DOHH2 (cell line): Measurements from ENCODE around the gene CYP2D6.
"Not testable (repeated sequence)": the region's sequence is repeated elsewhere in the genome, so short reads cannot be mapped to it uniquely, and the experiment has no call there.

Experiments
- H3F3A ChIP-seq: fragments of 200-600 bp; sonication (generic), shearing (Covaris generic); 2 replicates; pipeline ENCODE4 v1.6.0; 2016; ENCODE audit warnings: antibody characterized with exemption, mild to moderate bottlenecking; ENCODE audit not compliant: control insufficient read depth, insufficient read depth
- H3K27ac ChIP-seq: fragments of 200-600 bp; sonication (generic); 2 replicates; pipeline ENCODE4 v1.5.1; 2014; ENCODE audit warnings: low read depth, mild to moderate bottlenecking, low read length, moderate library complexity
- H3K27me3 ChIP-seq: fragments of 200-600 bp; sonication (generic); 2 replicates; pipeline ENCODE4 v1.6.1; 2014; ENCODE audit warnings: mild to moderate bottlenecking, low read length, mixed read lengths; ENCODE audit not compliant: control insufficient read depth
- H3K36me3 ChIP-seq: fragments of 200-600 bp; sonication (generic); 2 replicates; pipeline ENCODE4 v1.6.1; 2014; ENCODE audit warnings: mild to moderate bottlenecking, low read length, moderate library complexity, mixed read lengths; ENCODE audit not compliant: control insufficient read depth
- H3K4me1 ChIP-seq: fragments of 200-600 bp; sonication (generic); 2 replicates; pipeline ENCODE4 v1.6.1; 2014; ENCODE audit warnings: mild to moderate bottlenecking, low read length, mixed read lengths; ENCODE audit not compliant: control insufficient read depth
- H3K4me2 ChIP-seq: fragments of 200-600 bp; sonication (generic); 2 replicates; pipeline ENCODE4 v1.6.0; 2014; ENCODE audit warnings: mild to moderate bottlenecking, low read length, moderate library complexity
- H3K4me3 ChIP-seq: fragments of 200-600 bp; sonication (generic); 2 replicates; pipeline ENCODE4 v1.5.1; 2014; ENCODE audit warnings: mild to moderate bottlenecking, low read length, mixed read lengths
- H3K79me2 ChIP-seq: fragments of 200-600 bp; sonication (generic); 2 replicates; pipeline ENCODE4 v1.6.1; 2014; ENCODE audit warnings: mild to moderate bottlenecking, low read length, mixed read lengths; ENCODE audit not compliant: control insufficient read depth
- H3K9me2 ChIP-seq: fragments of 200-600 bp; sonication (generic); replicated peaks from 2 replicates; pipeline ENCODE4 v1.6.1; 2014; ENCODE audit warnings: mild to moderate bottlenecking, low read length, mixed read lengths; ENCODE audit not compliant: control insufficient read depth
- H3K9me3 ChIP-seq: fragments of 200-600 bp; sonication (generic); 2 replicates; pipeline ENCODE4 v1.6.1; 2014; ENCODE audit warnings: antibody characterized with exemption, low read length, mixed read lengths; ENCODE audit not compliant: control insufficient read depth, insufficient read depth
- H4K20me1 ChIP-seq: fragments of 200-600 bp; sonication (generic); 2 replicates; pipeline ENCODE4 v1.6.0; 2014; ENCODE audit warnings: low read depth, mild to moderate bottlenecking, antibody characterized with exemption, low read length, moderate library complexity; ENCODE audit not compliant: control insufficient read depth, insufficient read depth
- EZH2phosphoT487 ChIP-seq: fragments of 200-600 bp; sonication (generic); IDR thresholded peaks from 2 replicates; pipeline ENCODE4 v1.6.1; 2017; ENCODE audit warnings: borderline replicate concordance, mild to moderate bottlenecking, antibody characterized with exemption, low read length, moderate library complexity, mixed read lengths
- TF ChIP-seq, protein P1 (sequence below): fragments of 200-600 bp; sonication (generic); IDR thresholded peaks from one replicate; pipeline ENCODE4 v1.5.1; 2014; ENCODE audit warnings: antibody characterized with exemption, mild to moderate bottlenecking, low read depth, low read length; ENCODE audit not compliant: poor library complexity, severe bottlenecking

CYP2D6 gene

DNA sequence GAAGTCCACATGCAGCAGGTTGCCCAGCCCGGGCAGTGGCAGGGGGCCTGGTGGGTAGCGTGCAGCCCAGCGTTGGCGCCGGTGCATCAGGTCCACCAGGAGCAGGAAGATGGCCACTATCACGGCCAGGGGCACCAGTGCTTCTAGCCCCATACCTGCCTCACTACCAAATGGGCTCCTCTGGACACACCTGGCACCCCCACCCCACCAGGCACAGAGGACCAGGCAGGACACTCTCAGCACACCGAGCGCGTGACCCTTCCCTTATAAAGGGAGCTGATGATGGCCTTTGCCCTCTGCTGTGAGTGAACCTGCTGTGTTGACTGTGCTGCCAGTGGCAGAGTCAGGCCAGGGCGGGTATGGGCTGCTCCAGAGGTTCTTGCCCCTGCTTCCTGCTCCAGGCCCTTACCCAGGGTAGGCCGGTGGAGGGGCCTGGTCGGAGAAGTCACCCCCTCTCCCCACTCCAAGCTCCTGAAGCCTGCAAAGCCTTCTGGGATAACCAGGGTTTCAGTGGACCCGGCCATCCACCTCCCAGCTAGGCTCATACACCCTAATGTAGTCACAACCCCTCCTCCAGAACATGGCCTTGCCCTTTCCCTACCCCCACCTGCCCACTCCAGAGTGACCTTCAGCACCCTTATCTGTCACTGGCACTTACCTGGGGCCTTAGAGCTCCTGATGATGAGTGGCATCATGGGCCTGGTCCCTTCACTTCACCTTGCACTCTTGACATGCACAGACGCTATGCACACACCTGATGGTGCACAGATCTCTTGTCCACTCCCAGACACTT, at the start of gene CYP2D6:
Gene CYP2D6, minus strand, starts transcription at position 172 of the 793 bp plus-strand sequence. Its CDS starts 19 bp downstream, at position 153.
- not testable (repeated sequence) for H3K9me3 ChIP-seq, H3K27ac ChIP-seq, H3K9me2 ChIP-seq, H3K79me2 ChIP-seq, H3K36me3 ChIP-seq, H3K27me3 ChIP-seq, H3F3A ChIP-seq, H4K20me1 ChIP-seq, H3K4me2 ChIP-seq, H3K4me1 ChIP-seq, H3K4me3 ChIP-seq

DNA sequence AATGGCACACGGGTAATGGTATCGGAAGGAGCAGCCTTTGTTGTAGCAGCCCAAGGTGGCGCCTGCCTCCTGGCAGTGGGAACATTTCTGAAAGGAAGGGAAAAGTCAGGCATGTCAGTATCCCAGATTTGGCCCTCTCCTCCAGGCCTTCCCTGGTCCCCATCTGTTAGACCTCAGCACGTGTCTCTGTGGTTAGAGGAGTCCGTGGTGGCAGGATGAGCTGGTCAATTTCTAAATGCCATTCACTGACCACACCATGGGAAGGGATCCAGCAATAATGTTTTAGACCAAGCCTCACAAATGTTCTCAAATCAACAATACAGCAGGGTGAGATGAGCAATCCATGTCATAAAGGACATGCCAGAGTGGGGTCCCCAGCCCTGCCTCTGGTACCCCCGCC, 49.0 kb upstream of the CYP2D6 start:
- Histone ChIP-seq H3F3A (no peaks in the 10 kb centered on the region), H3K9me2 (no peaks in the 10 kb centered on the region), H3K36me3 (peaks cover 15% of the 10 kb centered on the region; the same call in 1 of the 2 replicates), H3K4me3 (no peak overlapping the region), H3K27me3 (no peaks in the 10 kb centered on the region), H4K20me1 (peaks cover 4% of the 10 kb centered on the region; the same call in 1 of the 2 replicates), H3K4me2 (no peak overlapping the region), H3K9me3 (no peaks in the 10 kb centered on the region), H3K4me1 (no peaks in the 10 kb centered on the region), H3K27ac (no peak overlapping the region), H3K79me2 (peaks cover 45% of the 10 kb centered on the region)
- TF ChIP-seq, protein P1, sequence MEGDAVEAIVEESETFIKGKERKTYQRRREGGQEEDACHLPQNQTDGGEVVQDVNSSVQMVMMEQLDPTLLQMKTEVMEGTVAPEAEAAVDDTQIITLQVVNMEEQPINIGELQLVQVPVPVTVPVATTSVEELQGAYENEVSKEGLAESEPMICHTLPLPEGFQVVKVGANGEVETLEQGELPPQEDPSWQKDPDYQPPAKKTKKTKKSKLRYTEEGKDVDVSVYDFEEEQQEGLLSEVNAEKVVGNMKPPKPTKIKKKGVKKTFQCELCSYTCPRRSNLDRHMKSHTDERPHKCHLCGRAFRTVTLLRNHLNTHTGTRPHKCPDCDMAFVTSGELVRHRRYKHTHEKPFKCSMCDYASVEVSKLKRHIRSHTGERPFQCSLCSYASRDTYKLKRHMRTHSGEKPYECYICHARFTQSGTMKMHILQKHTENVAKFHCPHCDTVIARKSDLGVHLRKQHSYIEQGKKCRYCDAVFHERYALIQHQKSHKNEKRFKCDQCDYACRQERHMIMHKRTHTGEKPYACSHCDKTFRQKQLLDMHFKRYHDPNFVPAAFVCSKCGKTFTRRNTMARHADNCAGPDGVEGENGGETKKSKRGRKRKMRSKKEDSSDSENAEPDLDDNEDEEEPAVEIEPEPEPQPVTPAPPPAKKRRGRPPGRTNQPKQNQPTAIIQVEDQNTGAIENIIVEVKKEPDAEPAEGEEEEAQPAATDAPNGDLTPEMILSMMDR, result no peak
- TF ChIP-seq EZH2phosphoT487, result no peak

DNA sequence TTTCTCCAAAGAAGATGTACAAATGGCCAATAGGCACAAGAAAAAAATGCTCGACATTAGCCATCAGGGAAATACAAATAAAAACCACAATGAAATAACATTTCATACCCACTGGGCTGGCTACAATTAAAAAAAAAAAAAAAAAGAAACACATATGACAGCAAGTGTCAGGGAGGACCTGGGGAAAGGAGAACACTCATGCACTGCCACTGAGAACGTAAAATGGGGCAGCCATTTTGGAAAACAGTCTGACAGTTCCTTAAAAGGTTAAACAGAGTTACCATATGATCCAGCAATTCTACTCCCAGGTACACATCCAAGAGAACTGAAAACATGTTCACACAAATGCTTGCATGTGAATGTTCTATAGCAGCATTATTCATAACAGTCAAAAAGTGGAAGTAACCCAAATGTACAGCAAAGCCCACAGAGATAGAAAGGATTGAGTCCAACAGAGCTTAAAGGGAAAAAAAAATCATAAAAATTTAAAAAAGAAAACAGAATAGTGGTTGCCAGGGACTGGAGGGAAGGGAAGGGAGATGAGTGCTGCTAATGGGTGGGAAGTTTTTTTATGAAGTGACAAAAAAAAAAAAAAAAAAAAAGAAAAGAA, 48.4 kb upstream of the CYP2D6 start:
- Histone ChIP-seq H3K79me2 (peaks cover 41% of the 10 kb centered on the region), H3K27me3 (no peaks in the 10 kb centered on the region), H3K36me3 (peaks cover 15% of the 10 kb centered on the region; the same call in 1 of the 2 replicates), H3K27ac (no peak overlapping the region), H3K9me2 (no peaks in the 10 kb centered on the region), H3K9me3 (no peaks in the 10 kb centered on the region), H4K20me1 (peaks cover 4% of the 10 kb centered on the region; the same call in 1 of the 2 replicates), H3K4me3 (no peak overlapping the region), H3K4me2 (no peak overlapping the region), H3F3A (no peaks in the 10 kb centered on the region), H3K4me1 (peaks cover 3% of the 10 kb centered on the region; the same call in 1 of the 2 replicates)
- TF ChIP-seq, protein P1, result no peak
- TF ChIP-seq EZH2phosphoT487, result no peak

DNA sequence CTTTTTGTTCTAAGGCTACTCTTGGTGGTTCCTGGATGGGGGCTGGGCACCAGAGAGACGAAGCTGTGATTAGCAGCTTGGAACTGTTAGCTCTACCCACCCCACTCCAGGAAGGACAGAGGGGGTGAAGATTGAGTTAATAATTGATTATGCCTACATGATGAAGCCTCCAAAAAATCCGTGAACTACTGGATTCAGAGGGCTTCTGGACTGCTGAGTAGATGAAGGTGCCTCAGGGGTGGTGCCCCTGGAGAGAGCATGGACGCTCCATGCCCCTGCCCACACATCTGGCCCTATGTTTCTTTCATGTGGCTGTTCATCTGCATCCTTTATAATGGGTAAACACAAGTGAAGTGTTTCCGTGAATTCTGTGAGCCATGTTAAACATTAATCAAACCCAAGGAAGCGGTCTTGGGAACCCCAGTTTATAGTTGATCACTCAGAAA, 47.3 kb upstream of the CYP2D6 start:
- H3K9me2 ChIP-seq, result no peaks in the 10 kb centered on the region
- H3K27ac ChIP-seq, result no peak overlapping the region
- no peak overlapping the region for H3K4me3 ChIP-seq
- no peaks in the 10 kb centered on the region for H3K9me3 ChIP-seq
- H3K4me2 ChIP-seq, result no peak overlapping the region
- TF ChIP-seq, protein P1, result no peak
- no peak for TF ChIP-seq EZH2phosphoT487
- H3K4me1 ChIP-seq, result peaks cover 14% of the 10 kb centered on the region
- no peaks in the 10 kb centered on the region for H3F3A ChIP-seq
- H3K36me3 ChIP-seq, result peaks cover 15% of the 10 kb centered on the region; the same call in 1 of the 2 replicates
- H3K79me2 ChIP-seq, result peaks cover 39% of the 10 kb centered on the region
- H3K27me3 ChIP-seq, result no peaks in the 10 kb centered on the region
- H4K20me1 ChIP-seq, result peaks cover 4% of the 10 kb centered on the region; the same call in 1 of the 2 replicates
